WTC11 (cell line): ENCODE measurements around the gene NRG3. TPM values are rescaled to one million over a fixed set of nuclear protein-coding genes. Genes with fewer than 3 reads are reported as not detected.

Experiments used
- ATAC-seq: fragments of 200-7000 bp; cut with Tn5 transposase; 2 replicates; pipeline ENCODE4 v1.10.0; 2021; ENCODE audit warnings: mild to moderate bottlenecking, moderate library complexity
- CTCF ChIA-PET: fragments of 300-600 bp; sonication (Branson Sonifier 250); formaldehyde crosslinking; loops from one replicate; lab custom pipeline; 2021; ENCODE audit warnings: antibody characterized with exemption; lab: Charles Lee
- POLR2A ChIA-PET: fragments of 350-600 bp; sonication (Branson Sonifier 250); formaldehyde crosslinking; loops from one replicate; lab custom pipeline; 2021; ENCODE audit warnings: antibody characterized with exemption; lab: Charles Lee
- DNase-seq: peaks from one replicate; pipeline ENCODE4 v3.0.0; 2021; ENCODE audit warnings: low spot score
- H3K27ac Mint-ChIP-seq: 2 replicates; pipeline ENCODE4 v1.8.0; 2021; ENCODE audit warnings: mixed read lengths
- H3K27me3 Mint-ChIP-seq: 2 replicates; pipeline ENCODE4 v1.8.0; 2021; ENCODE audit warnings: low read depth, mild to moderate bottlenecking, moderate library complexity, mixed read lengths
- H3K36me3 Mint-ChIP-seq: 2 replicates; pipeline ENCODE4 v1.8.0; 2021; ENCODE audit warnings: mixed read lengths
- H3K4me1 Mint-ChIP-seq: 2 replicates; pipeline ENCODE4 v1.8.0; 2022; ENCODE audit warnings: mixed read lengths
- H3K4me3 Mint-ChIP-seq: 2 replicates; pipeline ENCODE4 v1.8.0; 2021; ENCODE audit warnings: mild to moderate bottlenecking, moderate library complexity, mixed read lengths
- H3K9me3 Mint-ChIP-seq: 2 replicates; pipeline ENCODE4 v1.8.0; 2021; ENCODE audit warnings: mixed read lengths
- CBFB ChIP-seq: sonication (generic); formaldehyde crosslinking; IDR thresholded peaks from 2 replicates; pipeline ENCODE4 v1.8.1; 2022; ENCODE audit warnings: mild to moderate bottlenecking, low read depth, missing genetic modification reagents
- CDX4 ChIP-seq: fragments of 250-450 bp; sonication (Bioruptor Pico); IDR thresholded peaks from 2 replicates; pipeline ENCODE4 v1.9.0; 2021; ENCODE audit warnings: moderate library complexity, mild to moderate bottlenecking, inconsistent platforms, borderline replicate concordance
- FOXP1 ChIP-seq: sonication (generic); formaldehyde crosslinking; IDR thresholded peaks from 2 replicates; pipeline ENCODE4 v1.8.0; 2022; ENCODE audit warnings: missing genetic modification reagents, mild to moderate bottlenecking, moderate library complexity, borderline replicate concordance
- GABPB1 ChIP-seq: sonication (generic); formaldehyde crosslinking; IDR thresholded peaks from 2 replicates; pipeline ENCODE4 v1.8.1; 2023; ENCODE audit warnings: mild to moderate bottlenecking, missing genetic modification reagents
- GTF2I ChIP-seq: fragments of 250-450 bp; sonication (Bioruptor Pico); conservative IDR thresholded peaks from 2 replicates; pipeline ENCODE4 v1.4.0; 2021; ENCODE audit warnings: mild to moderate bottlenecking
- MAX ChIP-seq: sonication (generic); formaldehyde crosslinking; IDR thresholded peaks from 2 replicates; pipeline ENCODE4 v1.8.0; 2022; ENCODE audit warnings: mild to moderate bottlenecking, missing genetic modification reagents
- MYBL2 ChIP-seq: sonication (generic); formaldehyde crosslinking; IDR thresholded peaks from 2 replicates; pipeline ENCODE4 v1.8.1; 2023; ENCODE audit warnings: mild to moderate bottlenecking, moderate library complexity, missing genetic modification reagents
- NR1H2 ChIP-seq: sonication (generic); formaldehyde crosslinking; IDR thresholded peaks from 2 replicates; pipeline ENCODE4 v1.9.0; 2021; ENCODE audit warnings: mild to moderate bottlenecking, moderate library complexity, missing genetic modification reagents
- TP53 ChIP-seq: sonication (generic); formaldehyde crosslinking; IDR thresholded peaks from 2 replicates; pipeline ENCODE4 v1.8.1; 2023; ENCODE audit warnings: mild to moderate bottlenecking, missing genetic modification reagents
- USF2 ChIP-seq: sonication (generic); formaldehyde crosslinking; IDR thresholded peaks from 2 replicates; pipeline ENCODE4 v1.8.1; 2023; ENCODE audit warnings: mild to moderate bottlenecking, missing genetic modification reagents, moderate library complexity
- ZNF138 ChIP-seq: sonication (generic); formaldehyde crosslinking; conservative IDR thresholded peaks from 2 replicates; pipeline ENCODE4 v1.8.1; 2022; ENCODE audit warnings: mild to moderate bottlenecking, moderate library complexity, missing genetic modification reagents
- ZNF317 ChIP-seq: sonication (generic); formaldehyde crosslinking; IDR thresholded peaks from 2 replicates; pipeline ENCODE4 v1.8.1; 2023; ENCODE audit warnings: low read depth, mild to moderate bottlenecking, moderate library complexity, missing genetic modification reagents, borderline replicate concordance
- ZNF396 ChIP-seq: fragments of 250-450 bp; sonication (Bioruptor Pico); IDR thresholded peaks from 2 replicates; pipeline ENCODE4 v1.8.0; 2021; ENCODE audit warnings: mild to moderate bottlenecking, moderate library complexity, borderline replicate concordance
- ZNF416 ChIP-seq: fragments of 250-450 bp; sonication (Bioruptor Pico); IDR thresholded peaks from 2 replicates; pipeline ENCODE4 v1.9.0; 2021; ENCODE audit warnings: mild to moderate bottlenecking, inconsistent platforms
- ZNF425 ChIP-seq: fragments of 250-450 bp; sonication (Bioruptor Pico); conservative IDR thresholded peaks from 2 replicates; pipeline ENCODE4 v1.9.0; 2021; ENCODE audit warnings: mild to moderate bottlenecking
- ZNF671 ChIP-seq: fragments of 250-450 bp; sonication (Bioruptor Pico); IDR thresholded peaks from 2 replicates; pipeline ENCODE4 v1.8.0; 2021; ENCODE audit warnings: mild to moderate bottlenecking
- total RNA-seq: library from RNA; stranded (reverse); gene quantifications from 3 replicates; pipeline ENCODE4 v1.2.3, GENCODE V29; 2021
- TF ChIP-seq, protein P1 (sequence below): sonication (generic); formaldehyde crosslinking; IDR thresholded peaks from 2 replicates; pipeline ENCODE4 v1.8.0; 2023; ENCODE audit warnings: missing genetic modification reagents
- TF ChIP-seq, protein P2 (sequence below): sonication (generic); formaldehyde crosslinking; IDR thresholded peaks from 2 replicates; pipeline ENCODE4 v1.8.1; 2023; ENCODE audit warnings: mild to moderate bottlenecking, missing genetic modification reagents, borderline replicate concordance
- TF ChIP-seq, protein P3 (sequence below): sonication (generic); formaldehyde crosslinking; IDR thresholded peaks from 2 replicates; pipeline ENCODE4 v1.8.1; 2022; ENCODE audit warnings: mild to moderate bottlenecking, missing genetic modification reagents, moderate library complexity, borderline replicate concordance
- TF ChIP-seq, protein P4 (sequence below): sonication (generic); formaldehyde crosslinking; IDR thresholded peaks from 2 replicates; pipeline ENCODE4 v1.8.0; 2023; ENCODE audit warnings: missing genetic modification reagents, mild to moderate bottlenecking, borderline replicate concordance

NRG3 gene
- total RNA-seq, 1 experiment from 2014 or later, result 7.0 TPM

DNA sequence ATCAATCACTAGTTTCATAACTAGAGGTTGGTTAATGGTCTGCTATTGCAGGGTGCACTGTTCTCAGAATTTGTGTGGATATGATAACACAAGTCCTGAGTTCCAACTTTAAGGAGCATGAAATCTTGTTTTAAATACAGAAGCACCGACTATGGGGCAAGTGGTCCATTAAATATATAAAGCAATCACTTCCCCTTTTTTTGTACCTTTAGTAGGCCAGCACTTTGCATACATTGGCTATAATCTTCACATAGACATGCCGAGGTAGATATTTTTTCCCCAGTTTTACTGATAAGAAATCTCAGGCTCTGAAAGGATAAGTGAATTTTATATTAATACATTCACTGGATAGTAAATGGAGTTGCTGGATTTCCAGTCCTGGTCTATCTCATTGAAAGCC lies 286.3 kb downstream of the NRG3 start:
- no peak for ATAC-seq
- H3K4me1 Mint-ChIP-seq, result no peaks in the 10 kb centered on the region
- no peak overlapping the region for H3K27ac Mint-ChIP-seq
- no peak for DNase-seq
- ChIA-PET CTCF (interaction anchor here (1.4 kb wide), 1 partner anchor 11 kb away, joined by 8 read pairs; no protein-coding TSS in a partner anchor), POLR2A (no interaction called here)
- H3K36me3 Mint-ChIP-seq, result no peaks in the 10 kb centered on the region
- no peaks in the 10 kb centered on the region for H3K9me3 Mint-ChIP-seq
- no peaks in the 10 kb centered on the region for H3K27me3 Mint-ChIP-seq
- TF ChIP-seq ZNF416 (CRISPR knock-in tag), result no peak
- TF ChIP-seq CDX4, result no peak
- TF ChIP-seq, protein P1, sequence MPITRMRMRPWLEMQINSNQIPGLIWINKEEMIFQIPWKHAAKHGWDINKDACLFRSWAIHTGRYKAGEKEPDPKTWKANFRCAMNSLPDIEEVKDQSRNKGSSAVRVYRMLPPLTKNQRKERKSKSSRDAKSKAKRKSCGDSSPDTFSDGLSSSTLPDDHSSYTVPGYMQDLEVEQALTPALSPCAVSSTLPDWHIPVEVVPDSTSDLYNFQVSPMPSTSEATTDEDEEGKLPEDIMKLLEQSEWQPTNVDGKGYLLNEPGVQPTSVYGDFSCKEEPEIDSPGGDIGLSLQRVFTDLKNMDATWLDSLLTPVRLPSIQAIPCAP (CRISPR knock-in tag), result no peak
- no peak for TF ChIP-seq TP53 (CRISPR knock-in tag)
- no peak overlapping the region for H3K4me3 Mint-ChIP-seq

GRCh38 chr10:82162549-82163195 lies 287.7 kb downstream of the NRG3 start:
- H3K36me3 Mint-ChIP-seq, result no peaks in the 10 kb centered on the region
- ATAC-seq, result no peak
- DNase-seq, result no peak
- H3K27me3 Mint-ChIP-seq, result no peaks in the 10 kb centered on the region
- ChIA-PET POLR2A (no interaction called here), CTCF (interaction anchor here (1.4 kb wide), 1 partner anchor 13 kb away, joined by 8 read pairs; no protein-coding TSS in a partner anchor)
- no peaks in the 10 kb centered on the region for H3K9me3 Mint-ChIP-seq
- H3K4me3 Mint-ChIP-seq, result no peak overlapping the region
- H3K27ac Mint-ChIP-seq, result no peak overlapping the region
- H3K4me1 Mint-ChIP-seq, result no peaks in the 10 kb centered on the region
- TF ChIP-seq, protein P2, sequence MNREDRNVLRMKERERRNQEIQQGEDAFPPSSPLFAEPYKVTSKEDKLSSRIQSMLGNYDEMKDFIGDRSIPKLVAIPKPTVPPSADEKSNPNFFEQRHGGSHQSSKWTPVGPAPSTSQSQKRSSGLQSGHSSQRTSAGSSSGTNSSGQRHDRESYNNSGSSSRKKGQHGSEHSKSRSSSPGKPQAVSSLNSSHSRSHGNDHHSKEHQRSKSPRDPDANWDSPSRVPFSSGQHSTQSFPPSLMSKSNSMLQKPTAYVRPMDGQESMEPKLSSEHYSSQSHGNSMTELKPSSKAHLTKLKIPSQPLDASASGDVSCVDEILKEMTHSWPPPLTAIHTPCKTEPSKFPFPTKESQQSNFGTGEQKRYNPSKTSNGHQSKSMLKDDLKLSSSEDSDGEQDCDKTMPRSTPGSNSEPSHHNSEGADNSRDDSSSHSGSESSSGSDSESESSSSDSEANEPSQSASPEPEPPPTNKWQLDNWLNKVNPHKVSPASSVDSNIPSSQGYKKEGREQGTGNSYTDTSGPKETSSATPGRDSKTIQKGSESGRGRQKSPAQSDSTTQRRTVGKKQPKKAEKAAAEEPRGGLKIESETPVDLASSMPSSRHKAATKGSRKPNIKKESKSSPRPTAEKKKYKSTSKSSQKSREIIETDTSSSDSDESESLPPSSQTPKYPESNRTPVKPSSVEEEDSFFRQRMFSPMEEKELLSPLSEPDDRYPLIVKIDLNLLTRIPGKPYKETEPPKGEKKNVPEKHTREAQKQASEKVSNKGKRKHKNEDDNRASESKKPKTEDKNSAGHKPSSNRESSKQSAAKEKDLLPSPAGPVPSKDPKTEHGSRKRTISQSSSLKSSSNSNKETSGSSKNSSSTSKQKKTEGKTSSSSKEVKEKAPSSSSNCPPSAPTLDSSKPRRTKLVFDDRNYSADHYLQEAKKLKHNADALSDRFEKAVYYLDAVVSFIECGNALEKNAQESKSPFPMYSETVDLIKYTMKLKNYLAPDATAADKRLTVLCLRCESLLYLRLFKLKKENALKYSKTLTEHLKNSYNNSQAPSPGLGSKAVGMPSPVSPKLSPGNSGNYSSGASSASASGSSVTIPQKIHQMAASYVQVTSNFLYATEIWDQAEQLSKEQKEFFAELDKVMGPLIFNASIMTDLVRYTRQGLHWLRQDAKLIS, result no peak
- TF ChIP-seq, protein P3, sequence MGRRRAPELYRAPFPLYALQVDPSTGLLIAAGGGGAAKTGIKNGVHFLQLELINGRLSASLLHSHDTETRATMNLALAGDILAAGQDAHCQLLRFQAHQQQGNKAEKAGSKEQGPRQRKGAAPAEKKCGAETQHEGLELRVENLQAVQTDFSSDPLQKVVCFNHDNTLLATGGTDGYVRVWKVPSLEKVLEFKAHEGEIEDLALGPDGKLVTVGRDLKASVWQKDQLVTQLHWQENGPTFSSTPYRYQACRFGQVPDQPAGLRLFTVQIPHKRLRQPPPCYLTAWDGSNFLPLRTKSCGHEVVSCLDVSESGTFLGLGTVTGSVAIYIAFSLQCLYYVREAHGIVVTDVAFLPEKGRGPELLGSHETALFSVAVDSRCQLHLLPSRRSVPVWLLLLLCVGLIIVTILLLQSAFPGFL (CRISPR knock-in tag), result no peak
- TF ChIP-seq MAX (CRISPR knock-in tag) (no peak), ZNF671 (no peak), MYBL2 (CRISPR knock-in tag) (no peak), ZNF425 (no peak), NR1H2 (CRISPR knock-in tag) (no peak), ZNF396 (no peak), CBFB (CRISPR knock-in tag) (no peak), USF2 (no peak), FOXP1 (CRISPR knock-in tag) (no peak), ZNF317 (no peak), ZNF138 (CRISPR knock-in tag) (no peak), GABPB1 (CRISPR knock-in tag) (no peak), GTF2I (CRISPR knock-in tag) (no peak)
- TF ChIP-seq, protein P4, sequence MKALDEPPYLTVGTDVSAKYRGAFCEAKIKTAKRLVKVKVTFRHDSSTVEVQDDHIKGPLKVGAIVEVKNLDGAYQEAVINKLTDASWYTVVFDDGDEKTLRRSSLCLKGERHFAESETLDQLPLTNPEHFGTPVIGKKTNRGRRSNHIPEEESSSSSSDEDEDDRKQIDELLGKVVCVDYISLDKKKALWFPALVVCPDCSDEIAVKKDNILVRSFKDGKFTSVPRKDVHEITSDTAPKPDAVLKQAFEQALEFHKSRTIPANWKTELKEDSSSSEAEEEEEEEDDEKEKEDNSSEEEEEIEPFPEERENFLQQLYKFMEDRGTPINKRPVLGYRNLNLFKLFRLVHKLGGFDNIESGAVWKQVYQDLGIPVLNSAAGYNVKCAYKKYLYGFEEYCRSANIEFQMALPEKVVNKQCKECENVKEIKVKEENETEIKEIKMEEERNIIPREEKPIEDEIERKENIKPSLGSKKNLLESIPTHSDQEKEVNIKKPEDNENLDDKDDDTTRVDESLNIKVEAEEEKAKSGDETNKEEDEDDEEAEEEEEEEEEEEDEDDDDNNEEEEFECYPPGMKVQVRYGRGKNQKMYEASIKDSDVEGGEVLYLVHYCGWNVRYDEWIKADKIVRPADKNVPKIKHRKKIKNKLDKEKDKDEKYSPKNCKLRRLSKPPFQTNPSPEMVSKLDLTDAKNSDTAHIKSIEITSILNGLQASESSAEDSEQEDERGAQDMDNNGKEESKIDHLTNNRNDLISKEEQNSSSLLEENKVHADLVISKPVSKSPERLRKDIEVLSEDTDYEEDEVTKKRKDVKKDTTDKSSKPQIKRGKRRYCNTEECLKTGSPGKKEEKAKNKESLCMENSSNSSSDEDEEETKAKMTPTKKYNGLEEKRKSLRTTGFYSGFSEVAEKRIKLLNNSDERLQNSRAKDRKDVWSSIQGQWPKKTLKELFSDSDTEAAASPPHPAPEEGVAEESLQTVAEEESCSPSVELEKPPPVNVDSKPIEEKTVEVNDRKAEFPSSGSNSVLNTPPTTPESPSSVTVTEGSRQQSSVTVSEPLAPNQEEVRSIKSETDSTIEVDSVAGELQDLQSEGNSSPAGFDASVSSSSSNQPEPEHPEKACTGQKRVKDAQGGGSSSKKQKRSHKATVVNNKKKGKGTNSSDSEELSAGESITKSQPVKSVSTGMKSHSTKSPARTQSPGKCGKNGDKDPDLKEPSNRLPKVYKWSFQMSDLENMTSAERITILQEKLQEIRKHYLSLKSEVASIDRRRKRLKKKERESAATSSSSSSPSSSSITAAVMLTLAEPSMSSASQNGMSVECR (CRISPR knock-in tag), result no peak
